ENCODE measurements around the gene GNG14. TPM values are rescaled to one million over a fixed set of nuclear protein-coding genes. Genes with fewer than 3 reads are reported as not detected.
A peak's percentile ranks its signal among the peaks of the same experiment; 100 is the strongest.
"Not testable (repeated sequence)": the region's sequence is repeated elsewhere in the genome, so short reads cannot be mapped to it uniquely, and the experiment has no call there.

Gene GNG14
- total RNA-seq, 1 donor from 2014 or later, result not detected

- DNase-seq (ENCODE audit: low spot score), result no peak
Measured at GRCh38 chr19:12695514-12695913, 7.7 kb downstream of the GNG14 start.

DNA sequence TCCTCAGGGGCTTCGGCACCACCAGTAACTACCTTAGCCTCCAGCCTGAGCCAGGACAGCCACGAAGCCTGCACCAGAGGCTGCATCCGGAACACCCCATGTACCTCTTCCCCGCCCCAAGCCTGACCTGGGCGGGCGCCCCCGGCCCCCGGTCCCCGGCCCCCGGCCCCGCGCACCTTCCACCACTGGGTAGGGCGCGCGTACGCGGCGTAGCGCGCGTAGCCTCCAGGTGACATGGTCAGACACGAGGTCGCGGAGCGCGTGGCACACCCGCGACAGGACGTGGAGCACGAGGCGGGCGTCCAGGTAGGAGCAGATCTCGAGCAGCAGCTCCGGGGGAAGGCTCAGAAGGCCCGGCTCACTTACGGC lies 8.2 kb downstream of the GNG14 start:
- no peak for DNase-seq (ENCODE audit: low spot score)

GRCh38 chr19:12696366-12697335 lies 8.9 kb downstream of the GNG14 start, which contains the start of gene FBXW9:
Gene FBXW9 (minus strand): TSS chr19:12696631. CDS start chr19:12696581, 50 bp downstream.
- DNase-seq (ENCODE audit: low spot score), result peak; percentile 98

DNA sequence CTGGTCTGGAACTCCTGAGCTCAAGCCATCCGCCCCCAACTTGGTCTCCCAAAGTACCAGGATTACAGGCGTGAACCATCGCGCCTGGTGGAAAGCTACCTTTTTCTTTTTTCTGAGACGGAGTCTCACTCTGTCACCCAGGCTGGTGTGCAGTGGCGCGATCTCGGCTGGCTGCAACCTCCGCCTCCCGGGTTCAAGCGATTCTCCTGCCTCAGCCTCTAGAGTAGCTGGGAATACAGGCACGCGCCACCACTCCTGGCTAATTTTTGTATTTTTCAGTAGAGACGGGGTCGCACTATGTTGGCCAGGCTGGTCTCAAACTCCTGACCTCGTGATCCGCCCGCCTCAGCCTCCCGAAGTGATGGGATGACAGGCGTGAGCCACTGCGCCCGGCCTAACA lies 9.6 kb downstream of the GNG14 start:
- not testable (repeated sequence) for DNase-seq (ENCODE audit: low spot score)

GRCh38 chr19:12698138-12698537 lies 10.3 kb downstream of the GNG14 start:
- no peak for DNase-seq (ENCODE audit: low spot score)

- no peak for DNase-seq (ENCODE audit: low spot score)
Measured at GRCh38 chr19:12701596-12702282, 13.9 kb downstream of the GNG14 start.

GRCh38 chr19:12703046-12703445 lies 15.2 kb downstream of the GNG14 start:
- DNase-seq (ENCODE audit: low spot score), result no peak

GRCh38 chr19:12705169-12705568 lies 17.4 kb downstream of the GNG14 start:
- DNase-seq (ENCODE audit: low spot score), result no peak

GRCh38 chr19:12705654-12706331 lies 18.0 kb downstream of the GNG14 start:
- no peak for DNase-seq (ENCODE audit: low spot score)

DNA sequence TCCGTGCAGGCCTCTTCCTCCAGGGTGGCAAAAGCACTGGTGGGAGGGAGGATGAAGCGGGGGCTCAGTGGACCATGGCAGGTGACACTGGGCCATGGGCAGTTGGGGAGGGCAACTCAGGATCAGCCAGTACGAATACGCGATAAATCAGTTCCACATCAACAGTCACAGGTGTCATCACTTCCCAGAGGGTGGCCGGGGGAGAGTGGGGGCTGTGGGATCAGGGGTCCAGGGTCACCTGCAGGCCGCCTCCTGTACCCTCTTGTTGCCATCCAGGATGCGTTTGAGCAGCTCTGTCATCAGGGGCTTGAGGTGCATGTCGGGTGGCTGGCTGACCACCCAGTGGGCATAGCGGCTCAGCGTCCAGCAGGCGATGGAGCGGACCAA lies 18.5 kb downstream of the GNG14 start:
- no peak for DNase-seq (ENCODE audit: low spot score)

- no peak for DNase-seq (ENCODE audit: low spot score)
Measured at GRCh38 chr19:12708641-12709040, 20.8 kb downstream of the GNG14 start.

GRCh38 chr19:12711187-12711586 lies 23.4 kb downstream of the GNG14 start:
- no peak for DNase-seq (ENCODE audit: low spot score)

DNA sequence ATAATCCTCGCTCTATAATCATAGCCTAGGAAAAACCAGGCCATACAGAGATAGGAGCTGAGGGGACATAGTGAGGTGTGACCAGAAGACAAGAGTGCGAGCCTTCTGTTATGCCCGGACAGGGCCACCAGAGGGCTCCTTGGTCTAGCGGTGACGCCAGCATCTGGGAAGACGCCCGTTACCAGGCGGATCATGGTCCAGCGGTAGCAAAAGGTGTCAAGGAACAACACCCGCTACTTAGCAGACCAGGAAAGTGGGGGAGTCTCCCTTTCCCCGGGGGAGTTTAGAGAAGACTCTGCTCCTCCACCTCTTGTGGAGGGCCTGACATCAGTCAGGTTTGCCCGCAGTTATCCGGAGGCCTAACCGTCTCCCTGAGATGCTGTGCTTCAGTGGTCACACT lies 24.3 kb downstream of the GNG14 start:
- DNase-seq (ENCODE audit: low spot score), result not testable (repeated sequence)

DNA sequence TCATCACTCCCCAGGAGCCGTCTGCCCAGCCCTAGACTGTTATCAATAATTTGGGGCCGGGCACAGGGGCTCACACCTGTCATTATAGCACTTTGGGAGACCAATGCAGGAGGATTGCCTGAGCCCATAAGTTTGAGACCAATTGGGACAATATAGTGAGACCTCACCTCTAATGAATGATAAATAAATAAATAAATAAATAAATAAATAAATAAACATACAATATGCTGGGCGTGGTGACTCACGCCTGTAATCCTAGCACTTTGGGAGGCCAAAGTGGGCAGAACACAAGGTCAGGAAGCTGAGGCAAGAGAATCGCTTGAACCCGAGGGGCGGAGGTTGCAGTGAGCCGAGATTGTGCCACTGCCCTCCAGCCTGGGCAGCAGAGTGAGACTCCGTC lies 25.5 kb downstream of the GNG14 start:
- not testable (repeated sequence) for DNase-seq (ENCODE audit: low spot score)

DNA sequence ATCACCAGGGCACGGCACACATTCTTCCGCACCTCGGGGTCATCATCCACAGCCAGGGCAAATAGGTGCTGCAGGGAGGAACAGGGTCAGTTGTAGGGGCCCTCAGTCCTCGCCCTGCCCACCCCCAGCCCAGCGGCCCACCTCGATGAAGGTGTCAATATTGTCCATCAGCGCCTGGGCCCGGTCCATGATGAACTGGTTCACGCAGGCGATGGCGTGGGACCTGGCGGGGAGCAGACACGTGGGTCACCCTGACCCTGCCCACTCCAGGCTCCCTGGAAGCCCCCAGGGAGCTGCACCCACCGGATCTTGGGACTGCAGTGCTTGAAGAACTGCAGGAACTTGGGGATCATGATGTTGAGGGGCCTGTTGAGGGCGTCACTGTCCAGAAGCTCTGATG lies 27.3 kb downstream of the GNG14 start:
- no peak for DNase-seq (ENCODE audit: low spot score)

GRCh38 chr19:12715929-12716328 lies 28.1 kb downstream of the GNG14 start:
- DNase-seq (ENCODE audit: low spot score), result no peak

DNA sequence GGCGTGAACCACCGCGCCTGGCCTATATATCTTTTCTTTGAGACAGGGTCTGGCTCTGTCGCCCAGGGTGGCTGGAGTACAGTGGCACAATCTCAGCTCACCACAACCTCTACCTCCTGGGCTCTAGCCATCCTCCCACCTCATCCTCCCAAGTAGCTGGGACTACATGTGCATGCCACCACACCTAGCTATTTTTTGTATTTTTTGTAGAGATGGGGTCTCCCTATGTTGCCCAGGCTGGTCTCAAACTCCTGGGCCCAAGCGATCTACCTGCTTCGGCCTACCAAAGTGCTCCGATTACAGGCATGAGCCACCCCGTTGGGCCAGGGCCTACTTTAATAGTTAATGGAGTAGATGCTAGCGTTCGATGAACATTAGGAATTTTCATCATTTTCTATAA lies 32.5 kb downstream of the GNG14 start:
- DNase-seq (ENCODE audit: low spot score), result no peak

DNA sequence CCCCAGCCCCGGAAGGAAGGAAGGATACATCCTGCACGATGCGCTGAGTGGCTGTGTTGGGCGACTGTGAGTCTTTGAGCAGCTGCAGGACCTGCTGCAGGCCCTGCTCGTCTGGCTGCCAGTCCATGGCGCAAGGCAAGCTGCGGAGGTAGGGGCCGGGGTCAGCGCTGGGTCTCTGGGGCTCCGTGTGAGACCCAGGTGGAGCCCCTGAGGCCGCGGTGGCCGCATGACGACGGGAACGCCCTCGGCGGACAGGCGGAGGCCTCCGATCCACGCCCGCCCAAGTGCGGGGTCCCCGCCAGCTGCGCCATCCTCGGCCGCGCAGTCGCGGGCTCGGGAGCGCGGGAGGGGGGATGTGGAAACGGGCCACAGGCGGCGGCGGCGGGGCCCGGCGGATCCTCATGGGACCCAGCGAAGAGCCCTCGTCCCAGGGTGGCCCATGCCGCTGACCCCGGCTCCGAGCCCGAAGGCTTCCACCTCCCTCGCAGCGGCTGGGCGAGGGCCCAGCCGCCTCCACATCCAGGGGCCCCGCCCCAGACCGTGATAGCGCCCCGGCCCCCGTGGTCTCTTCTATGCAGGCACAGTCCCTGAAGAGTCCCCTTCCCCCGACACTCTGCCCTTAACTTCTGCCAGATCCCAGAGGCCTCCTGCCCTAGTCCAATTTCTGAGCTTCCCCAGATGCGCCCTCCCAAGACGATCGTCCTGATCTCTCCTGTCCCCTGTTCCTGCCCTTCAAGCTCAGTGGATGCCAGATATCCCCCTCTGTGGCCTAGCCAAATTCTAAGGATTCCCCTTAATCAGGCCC lies 33.3 kb downstream of the GNG14 start:
- DNase-seq (ENCODE audit: low spot score), result no peak

- no peak for DNase-seq (ENCODE audit: low spot score)
Measured at GRCh38 chr19:12721656-12722565, 34.1 kb downstream of the GNG14 start.

Measured in mesenteric fat pad (tissue), 1 donor.